Hepatocyte (in vitro differentiated cells): ENCODE measurements around the gene RIT2. TPM values are rescaled to one million over a fixed set of nuclear protein-coding genes. Genes with fewer than 3 reads are reported as not detected.

ENCODE experiments used
- DNase-seq: peaks from one replicate; pipeline ENCODE4 v3.0.0-alpha.2; 2016; ENCODE audit warnings: low spot score
- H2AFZ ChIP-seq: fragments of 200-600 bp; sonication (generic); 2 replicates; pipeline ENCODE4 v1.6.0; 2016; ENCODE audit warnings: antibody characterized with exemption, mild to moderate bottlenecking
- H3K27ac ChIP-seq: fragments of 200-600 bp; sonication (generic); 2 replicates; pipeline ENCODE4 v1.5.1; 2016; ENCODE audit warnings: mild to moderate bottlenecking
- H3K27me3 ChIP-seq: fragments of 200-600 bp; sonication (generic); 2 replicates; pipeline ENCODE4 v1.6.1; 2016
- H3K36me3 ChIP-seq: fragments of 200-600 bp; sonication (generic); replicated peaks from 2 replicates; pipeline ENCODE4 v1.5.1; 2016; ENCODE audit warnings: low read depth; ENCODE audit not compliant: insufficient read depth
- H3K4me1 ChIP-seq: fragments of 200-600 bp; sonication (generic); 2 replicates; pipeline ENCODE4 v1.5.1; 2016; ENCODE audit warnings: mild to moderate bottlenecking, moderate library complexity; ENCODE audit not compliant: insufficient read depth
- H3K4me2 ChIP-seq: fragments of 200-600 bp; sonication (generic); 2 replicates; pipeline ENCODE4 v1.6.0; 2016
- H3K4me3 ChIP-seq: fragments of 200-600 bp; sonication (generic); 2 replicates; pipeline ENCODE4 v1.5.1; 2016; ENCODE audit warnings: mild to moderate bottlenecking
- H3K79me2 ChIP-seq: fragments of 200-600 bp; sonication (generic); 2 replicates; pipeline ENCODE4 v1.6.0; 2017; ENCODE audit warnings: mild to moderate bottlenecking
- H3K9me2 ChIP-seq: fragments of 200-600 bp; sonication (generic); replicated peaks from 2 replicates; pipeline ENCODE4 v1.6.0; 2017; ENCODE audit warnings: mild to moderate bottlenecking; ENCODE audit not compliant: insufficient read depth
- H3K9me3 ChIP-seq: fragments of 200-600 bp; sonication (generic); 2 replicates; pipeline ENCODE4 v1.5.1; 2016; ENCODE audit warnings: low read depth, mild to moderate bottlenecking
- H4K20me1 ChIP-seq: fragments of 200-600 bp; sonication (generic); 2 replicates; pipeline ENCODE4 v1.6.0; 2016; ENCODE audit warnings: mild to moderate bottlenecking; ENCODE audit not compliant: insufficient read depth, poor library complexity, severe bottlenecking
- CTCF ChIP-seq: fragments of 200-600 bp; sonication (generic); IDR thresholded peaks from 2 replicates; pipeline ENCODE4 v1.5.1; 2016; ENCODE audit warnings: antibody characterized with exemption, mild to moderate bottlenecking; ENCODE audit not compliant: poor library complexity
- EZH2 ChIP-seq: fragments of 200-600 bp; sonication (generic); IDR thresholded peaks from 2 replicates; pipeline ENCODE4 v1.6.1; 2016; ENCODE audit warnings: antibody characterized with exemption, mild to moderate bottlenecking, borderline replicate concordance
- EZH2phosphoT487 ChIP-seq: fragments of 200-600 bp; sonication (generic); IDR thresholded peaks from one replicate; pipeline ENCODE4 v1.6.1; 2018; ENCODE audit warnings: antibody characterized with exemption, mild to moderate bottlenecking, low read depth, moderate library complexity; ENCODE audit not compliant: unreplicated experiment, severe bottlenecking
- WGBS: methylation state at CpG from one replicate; pipeline ENCODE4 v1.1.6; 2016; ENCODE audit warnings: low lambda C conversion rate; ENCODE audit errors: missing lambda C conversion rate; 5-methylcytosine and 5-hydroxymethylcytosine counted together
- polyA plus RNA-seq: library from polyadenylated mRNA; unstranded; fragments of >200 nt; fragmentation: Nextera tagmentation; extraction: Ambion mirVana; gene quantifications from 2 replicates; pipeline ENCODE4 v1.2.1, GENCODE V29; 2016
- total RNA-seq: library from RNA; depleted of rRNA; stranded (reverse); fragments of >200 nt; gene quantifications from 2 replicates; pipeline ENCODE4 v1.2.3, GENCODE V29; 2014

Gene RIT2
- total and polyA plus RNA-seq, 2 experiments from 2014 or later: not detected

GRCh38 chr18:43054815-43055519, 60.5 kb downstream of the RIT2 start:
- no peaks in the 10 kb centered on the region for H3K79me2 ChIP-seq
- H4K20me1 ChIP-seq: no peaks in the 10 kb centered on the region
- no peaks in the 10 kb centered on the region for H3K27me3 ChIP-seq
- TF ChIP-seq EZH2 (no peak), EZH2phosphoT487 (no peak), CTCF (no peak)
- no peaks in the 10 kb centered on the region for H3K9me3 ChIP-seq
- H3K4me1 ChIP-seq: no peaks in the 10 kb centered on the region
- no peak overlapping the region for H3K4me3 ChIP-seq
- DNase-seq: no peak
- H3K27ac ChIP-seq: no peak overlapping the region
- no peaks in the 10 kb centered on the region for H3K9me2 ChIP-seq
- H2AFZ ChIP-seq: no peak overlapping the region
- H3K4me2 ChIP-seq: no peak overlapping the region
- WGBS: 89% methylated on average over 7 of the region's 7 CpGs
- H3K36me3 ChIP-seq: no peaks in the 10 kb centered on the region

GRCh38 chr18:43049021-43049420, 66.5 kb downstream of the RIT2 start:
- no peaks in the 10 kb centered on the region for H4K20me1 ChIP-seq
- no peak overlapping the region for H3K27ac ChIP-seq
- H3K9me3 ChIP-seq: no peaks in the 10 kb centered on the region
- no peaks in the 10 kb centered on the region for H3K4me1 ChIP-seq
- no peaks in the 10 kb centered on the region for H3K36me3 ChIP-seq
- H3K4me3 ChIP-seq: no peak overlapping the region
- no peak overlapping the region for H2AFZ ChIP-seq
- H3K9me2 ChIP-seq: no peaks in the 10 kb centered on the region
- no peak for TF ChIP-seq CTCF
- no peak for TF ChIP-seq EZH2phosphoT487
- TF ChIP-seq EZH2: no peak
- H3K27me3 ChIP-seq: no peaks in the 10 kb centered on the region
- H3K4me2 ChIP-seq: no peak overlapping the region
- DNase-seq: no peak
- H3K79me2 ChIP-seq: no peaks in the 10 kb centered on the region
- 58% methylated on average over 3 of the region's 3 CpGs for WGBS

GRCh38 chr18:43046322-43046721, 69.2 kb downstream of the RIT2 start:
- H3K9me2 ChIP-seq: no peaks in the 10 kb centered on the region
- TF ChIP-seq EZH2 (no peak), EZH2phosphoT487 (no peak), CTCF (no peak)
- H3K36me3 ChIP-seq: no peaks in the 10 kb centered on the region
- DNase-seq: no peak
- no peak overlapping the region for H3K27ac ChIP-seq
- no peaks in the 10 kb centered on the region for H3K4me1 ChIP-seq
- no peaks in the 10 kb centered on the region for H3K9me3 ChIP-seq
- WGBS: 42% methylated on average over 2 of the region's 2 CpGs
- no peaks in the 10 kb centered on the region for H3K27me3 ChIP-seq
- no peak overlapping the region for H3K4me2 ChIP-seq
- no peak overlapping the region for H2AFZ ChIP-seq
- H3K79me2 ChIP-seq: no peaks in the 10 kb centered on the region
- no peak overlapping the region for H3K4me3 ChIP-seq
- H4K20me1 ChIP-seq: no peaks in the 10 kb centered on the region

- H3K27me3 ChIP-seq: no peaks in the 10 kb centered on the region
- no peak overlapping the region for H2AFZ ChIP-seq
- H3K9me2 ChIP-seq: no peaks in the 10 kb centered on the region
- H3K4me2 ChIP-seq: no peak overlapping the region
- H3K27ac ChIP-seq: no peak overlapping the region
- no peaks in the 10 kb centered on the region for H3K36me3 ChIP-seq
- no peaks in the 10 kb centered on the region for H3K79me2 ChIP-seq
- H3K9me3 ChIP-seq: no peaks in the 10 kb centered on the region
- TF ChIP-seq EZH2phosphoT487 (no peak), EZH2 (no peak), CTCF (no peak)
- H3K4me3 ChIP-seq: no peak overlapping the region
- H3K4me1 ChIP-seq: no peaks in the 10 kb centered on the region
- DNase-seq: no peak
- 69% methylated on average over 4 of the region's 4 CpGs for WGBS
- H4K20me1 ChIP-seq: no peaks in the 10 kb centered on the region
These were observed 71.9 kb downstream of the RIT2 start for GRCh38 chr18:43043626-43044025.
